ENCODE data around the gene HTR2C.
"Not testable (repeated sequence)": the region's sequence is repeated elsewhere in the genome, so short reads cannot be mapped to it uniquely, and the experiment has no call there.

Gene HTR2C

DNA sequence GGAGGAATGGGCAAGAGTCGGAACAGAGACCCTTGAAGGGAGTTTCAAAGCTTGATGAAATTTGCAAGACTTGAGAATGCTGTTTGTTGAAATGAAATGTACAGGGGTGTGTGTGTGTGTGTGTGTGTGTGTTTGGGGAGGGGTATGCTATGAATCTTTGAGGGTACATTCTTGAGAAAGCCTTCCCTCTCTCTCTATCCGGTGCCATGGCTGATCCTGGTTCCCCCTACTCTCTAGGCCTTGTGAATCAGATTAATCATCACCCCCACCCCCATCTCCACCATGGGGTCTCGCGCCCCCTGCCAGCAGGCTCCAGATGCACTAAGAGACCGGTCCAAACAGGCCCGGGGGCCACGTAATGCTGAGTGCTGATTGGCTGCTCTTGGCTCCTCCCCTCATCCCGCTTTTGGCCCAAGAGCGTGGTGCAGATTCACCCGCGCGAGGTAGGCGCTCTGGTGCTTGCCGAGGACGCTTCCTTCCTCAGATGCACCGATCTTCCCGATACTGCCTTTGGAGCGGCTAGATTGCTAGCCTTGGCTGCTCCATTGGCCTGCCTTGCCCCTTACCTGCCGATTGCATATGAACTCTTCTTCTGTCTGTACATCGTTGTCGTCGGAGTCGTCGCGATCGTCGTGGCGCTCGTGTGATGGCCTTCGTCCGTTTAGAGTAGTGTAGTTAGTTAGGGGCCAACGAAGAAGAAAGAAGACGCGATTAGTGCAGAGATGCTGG is at the start of gene HTR2C:
Gene HTR2C, plus strand, starts transcription at position 441 of the 729 bp plus-strand sequence. CDS start 142,851 bp downstream, outside the sequence.
- DNase-seq, result no peak

DNA sequence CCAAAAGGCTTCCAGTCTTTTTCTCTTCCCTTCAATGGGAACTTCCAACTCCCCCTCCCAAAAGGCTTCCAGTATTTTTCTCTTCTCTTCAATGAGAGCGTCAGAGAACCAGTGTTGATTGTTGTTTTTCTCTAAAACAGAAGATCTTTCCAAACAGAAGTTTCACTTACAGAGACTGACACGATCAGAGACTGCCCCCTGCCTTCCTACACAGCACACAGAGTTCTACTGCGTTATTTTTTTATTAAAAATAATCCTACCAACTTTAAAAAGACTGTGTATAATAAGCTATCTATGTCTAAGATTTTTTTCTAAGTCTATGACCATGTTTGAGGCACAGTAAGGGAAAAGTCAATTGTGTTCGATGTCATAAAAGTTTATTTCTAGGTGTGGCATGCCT is 3.5 kb upstream of the HTR2C start:
- no peak for DNase-seq

DNA sequence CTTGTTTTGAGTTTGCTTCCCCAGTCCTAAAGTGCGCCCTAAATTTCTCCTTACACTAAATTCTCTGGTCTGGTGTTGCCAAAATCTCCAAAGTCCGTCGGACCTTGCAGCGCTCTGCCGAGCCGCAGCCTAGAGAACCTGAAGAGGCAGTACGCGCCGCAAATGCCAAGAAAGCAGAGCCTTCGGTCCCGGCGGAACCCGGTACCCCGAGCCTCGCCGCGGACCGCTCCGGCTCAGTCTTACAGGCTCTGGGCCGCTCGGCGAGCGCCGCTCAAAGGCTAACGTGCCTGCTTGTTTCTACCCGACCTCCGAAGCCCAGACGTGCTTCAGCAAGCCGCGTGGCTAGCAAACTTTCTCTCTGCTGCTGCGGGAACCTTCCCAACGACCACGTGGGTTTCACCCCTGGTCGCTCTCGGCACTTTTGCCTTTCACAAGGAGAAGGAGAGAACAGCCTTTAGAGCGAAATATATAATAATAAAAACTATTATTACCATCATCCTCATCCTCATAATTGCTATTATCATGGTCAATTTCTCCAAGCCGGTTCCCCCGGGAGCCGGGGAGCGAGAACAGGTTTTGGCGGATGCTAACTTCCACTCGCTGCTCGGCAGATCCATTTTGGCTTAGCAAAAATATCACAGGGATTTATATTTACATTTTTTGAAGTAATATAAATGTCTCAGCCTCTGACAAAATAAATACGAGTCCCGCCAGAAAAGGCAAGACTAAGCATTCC is 2.2 kb upstream of the HTR2C start:
- DNase-seq, result no peak

DNA sequence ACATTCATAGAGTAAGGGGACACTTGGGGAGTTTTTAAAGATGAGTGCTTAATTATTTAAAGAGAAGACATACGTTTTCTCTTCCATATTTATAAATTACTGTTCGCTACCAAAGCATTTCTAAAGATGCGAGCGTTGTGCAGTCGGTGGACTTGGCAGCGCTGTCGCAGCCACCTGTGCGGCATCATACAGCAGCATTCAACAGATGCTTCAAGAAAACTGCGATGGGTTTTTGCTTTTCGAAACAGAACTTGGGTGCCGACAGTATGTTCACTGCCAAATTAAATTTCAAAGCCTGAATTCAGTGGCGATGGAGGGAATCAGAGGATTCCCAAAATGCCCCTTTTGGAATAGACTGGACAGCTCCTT is 1.6 kb upstream of the HTR2C start:
- DNase-seq, result no peak

DNA sequence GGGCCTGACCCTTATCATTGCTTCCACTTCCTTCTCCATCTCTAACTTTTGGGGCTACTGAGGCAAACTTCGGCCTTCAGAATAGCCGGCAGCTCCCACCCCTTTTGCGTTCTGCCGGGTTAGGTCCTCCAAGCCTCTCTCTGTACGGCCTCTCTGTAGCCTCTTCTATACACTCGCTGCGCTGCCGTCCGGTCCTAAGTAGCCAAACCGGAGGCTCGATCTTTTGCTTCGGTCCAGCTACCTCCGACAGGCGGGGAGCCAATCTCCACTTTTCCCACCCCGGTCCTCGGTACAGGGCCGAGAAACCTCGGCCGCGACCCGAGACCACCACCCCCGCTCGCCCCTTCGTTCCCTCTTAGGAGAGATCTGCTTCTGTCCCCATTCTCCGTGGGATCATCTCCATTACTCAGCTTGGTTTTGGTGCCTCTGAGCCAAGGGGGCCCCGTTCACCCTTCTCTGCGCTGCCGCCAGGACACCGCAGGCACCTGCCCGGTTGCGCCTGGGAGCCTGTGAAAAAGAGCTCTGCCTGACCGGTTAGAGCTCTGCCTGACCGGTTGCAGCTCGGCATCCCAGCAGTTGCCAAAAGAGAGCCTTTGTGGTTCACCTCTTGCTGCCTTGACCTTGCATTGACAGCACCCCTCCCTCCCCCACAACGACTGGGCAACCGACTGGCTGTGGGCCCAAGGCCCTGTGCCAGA is 1.0 kb upstream of the HTR2C start:
- DNase-seq, result no peak

DNA sequence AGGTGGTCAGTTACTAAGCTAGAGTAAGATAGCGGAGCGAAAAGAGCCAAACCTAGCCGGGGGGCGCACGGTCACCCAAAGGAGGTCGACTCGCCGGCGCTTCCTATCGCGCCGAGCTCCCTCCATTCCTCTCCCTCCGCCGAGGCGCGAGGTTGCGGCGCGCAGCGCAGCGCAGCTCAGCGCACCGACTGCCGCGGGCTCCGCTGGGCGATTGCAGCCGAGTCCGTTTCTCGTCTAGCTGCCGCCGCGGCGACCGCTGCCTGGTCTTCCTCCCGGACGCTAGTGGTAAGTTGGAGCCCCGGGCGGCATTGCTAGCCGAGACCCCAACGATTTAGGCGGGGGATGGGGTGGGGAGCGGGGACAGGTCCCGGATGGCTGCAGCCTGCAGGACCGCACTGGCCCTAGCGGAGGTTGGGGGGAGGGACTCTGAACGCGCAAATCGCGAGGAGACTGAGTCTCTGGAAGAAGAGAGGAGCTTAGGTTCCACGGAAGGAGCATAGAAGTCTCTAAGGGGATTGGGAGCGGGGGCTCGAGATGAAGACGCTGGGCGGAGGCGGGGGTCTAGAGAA is 573 bp downstream of the HTR2C start:
- no peak for DNase-seq

DNA sequence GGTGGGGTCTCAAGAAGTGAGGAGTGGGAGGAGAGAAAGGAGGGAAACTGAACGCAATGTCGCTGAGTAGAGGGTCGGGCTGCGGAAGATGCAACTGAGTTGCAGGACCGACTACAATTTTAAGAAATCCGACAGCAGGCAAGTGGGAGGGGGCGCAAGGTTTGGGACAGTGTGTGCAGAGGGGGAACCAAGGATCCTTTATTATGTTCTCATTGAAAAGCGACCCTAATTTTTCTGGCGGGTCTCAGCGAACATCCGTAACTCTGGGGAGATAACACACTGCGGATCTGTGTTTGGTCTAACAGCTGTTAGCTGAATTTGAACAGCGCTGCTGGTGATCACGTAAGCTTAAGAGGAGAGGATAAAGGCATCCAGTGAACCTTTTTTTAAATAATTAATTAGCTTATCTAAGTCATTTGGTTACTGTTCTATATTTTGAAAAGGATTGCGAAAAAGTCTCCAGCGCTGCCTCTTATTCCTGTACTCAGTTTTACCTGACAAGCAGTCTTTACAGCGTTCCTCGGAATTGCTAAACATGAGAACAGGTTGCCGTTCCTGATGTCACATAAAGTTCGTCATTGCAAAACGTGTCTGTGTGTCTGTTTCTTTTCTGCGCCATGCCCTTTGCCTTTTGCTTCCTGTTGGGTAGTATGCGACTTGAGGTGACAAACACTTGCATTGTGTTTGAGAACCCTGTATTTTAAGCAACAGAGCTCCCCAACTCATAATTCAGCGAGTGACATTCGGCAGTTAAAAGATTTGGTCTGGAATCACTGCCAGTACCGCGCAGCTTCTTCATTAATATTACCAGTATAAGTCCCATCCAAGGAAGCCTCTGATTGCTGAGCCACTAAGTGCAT is 1.3 kb downstream of the HTR2C start:
- no peak for DNase-seq

DNA sequence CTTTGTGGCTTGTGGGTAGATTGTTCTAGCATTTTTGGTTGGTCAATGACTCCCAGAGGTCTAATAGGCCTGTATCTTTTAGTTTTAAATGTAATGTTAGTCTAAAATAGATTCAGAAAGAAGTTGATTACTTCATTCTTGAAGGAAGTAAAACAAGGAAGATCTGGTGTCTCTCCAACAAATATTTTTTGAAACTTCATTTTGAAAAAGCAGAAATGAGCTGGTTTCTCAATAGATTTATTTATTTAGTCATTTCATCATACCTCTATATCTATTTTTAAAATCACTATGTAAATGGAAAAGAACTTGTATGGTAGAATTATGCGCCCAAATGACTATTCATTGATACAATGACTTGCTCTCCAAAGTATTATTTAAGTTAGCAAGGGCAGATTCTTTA is 7.2 kb downstream of the HTR2C start:
- DNase-seq, result peak; percentile 72

DNA sequence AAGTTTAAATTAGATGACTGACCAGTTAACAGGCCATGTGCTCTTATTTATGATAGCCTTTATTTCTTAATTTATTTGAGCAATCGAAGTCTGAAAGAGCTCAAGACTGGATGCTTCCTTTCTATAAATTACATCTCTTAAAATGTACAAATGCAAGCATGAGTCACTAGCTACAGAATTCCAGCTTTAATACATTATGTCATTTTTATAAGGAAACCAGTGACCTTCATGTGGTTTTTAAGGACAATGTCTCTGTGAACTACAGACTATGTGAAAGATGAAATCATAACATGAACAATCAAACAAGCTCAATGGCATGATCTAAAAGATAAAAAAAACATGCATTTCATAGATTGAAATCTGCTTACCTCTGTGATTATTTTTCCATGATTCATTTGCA is 15.4 kb downstream of the HTR2C start:
- peak; percentile 25 for DNase-seq

DNA sequence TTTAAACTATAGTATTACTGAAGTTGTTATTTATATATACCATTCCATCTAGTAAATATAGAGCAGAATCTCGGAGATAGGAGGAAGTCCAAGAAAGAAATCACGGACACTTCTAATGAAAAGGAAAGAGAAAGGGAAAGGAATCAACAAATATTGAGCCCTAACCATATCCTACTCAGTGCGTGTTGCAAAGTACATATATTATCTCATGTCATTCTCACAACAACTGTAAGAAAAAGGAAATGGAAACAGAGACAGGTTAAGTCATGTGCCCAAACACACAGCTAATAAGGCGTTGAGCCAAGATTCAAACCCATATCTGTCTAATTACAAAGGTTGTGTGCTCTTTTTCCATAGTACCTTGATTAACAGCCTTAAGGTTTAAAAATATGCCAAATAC is 16.0 kb downstream of the HTR2C start:
- peak; percentile 59 for DNase-seq

DNA sequence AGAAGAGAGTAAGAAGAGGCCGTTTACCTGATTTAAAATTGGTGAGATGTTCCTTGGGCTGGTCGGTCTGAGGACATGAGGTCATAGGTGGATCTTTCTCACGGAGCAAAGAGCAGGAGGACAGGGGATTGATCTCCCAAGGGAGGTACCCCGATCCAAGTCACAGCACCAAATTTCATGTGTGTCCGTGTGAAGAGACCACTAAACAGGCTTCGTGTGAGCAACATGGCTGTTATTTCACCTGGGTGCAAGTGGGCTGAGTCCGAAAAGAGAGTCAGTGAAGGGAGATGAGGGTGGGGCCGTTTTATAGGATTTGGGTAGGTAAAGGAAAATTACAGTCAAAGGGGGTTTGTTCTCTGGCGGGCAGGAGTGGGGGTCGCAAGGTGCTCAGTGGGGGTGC is 22.7 kb downstream of the HTR2C start:
- not testable (repeated sequence) for DNase-seq

DNA sequence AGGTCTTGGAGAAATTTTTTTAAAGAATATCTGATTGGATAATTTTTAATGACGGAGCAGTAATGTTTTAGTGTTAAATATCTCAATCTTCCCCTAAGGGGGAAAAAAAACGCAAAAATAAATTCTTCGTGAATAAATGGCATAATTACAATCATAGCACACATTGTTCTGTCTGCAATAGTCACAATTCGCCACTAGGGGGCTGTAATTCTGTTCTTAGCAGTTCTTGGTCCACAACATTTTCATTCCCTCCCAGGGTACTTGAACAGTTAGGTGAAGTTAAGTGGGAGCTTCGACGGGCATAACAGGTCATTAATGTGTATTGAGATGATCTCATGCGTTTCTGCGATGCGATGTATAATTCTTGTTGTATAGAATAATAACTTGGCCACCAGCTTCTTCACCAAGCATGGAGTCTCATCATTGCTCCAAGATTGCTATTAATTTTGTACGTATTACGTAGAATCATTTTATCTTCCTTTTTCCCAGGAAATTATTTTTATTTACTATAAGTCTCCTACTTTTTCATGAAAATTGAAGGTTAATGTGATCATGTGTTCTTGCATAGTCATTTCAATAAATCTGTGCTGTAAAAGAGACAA is 27.2 kb downstream of the HTR2C start:
- peak; percentile 32 for DNase-seq

DNA sequence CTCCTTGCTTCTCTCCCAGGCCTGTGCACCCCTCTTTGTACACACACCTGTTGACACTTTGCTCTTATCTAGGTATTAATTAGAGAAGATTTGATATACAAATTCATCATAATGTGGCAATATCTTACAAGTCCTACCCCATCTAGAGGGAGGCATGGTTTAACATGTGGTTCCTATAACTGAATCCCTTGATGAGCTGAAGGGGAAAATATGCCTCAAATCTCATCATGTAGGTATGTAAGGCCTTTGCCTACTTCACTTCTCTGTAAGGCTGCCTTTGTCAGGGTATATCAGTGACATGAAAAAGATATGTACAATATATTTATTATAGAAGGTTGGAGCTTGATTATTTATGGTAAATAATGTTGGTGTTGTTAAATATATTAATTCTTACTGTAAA is 31.9 kb downstream of the HTR2C start:
- DNase-seq, result no peak

DNA sequence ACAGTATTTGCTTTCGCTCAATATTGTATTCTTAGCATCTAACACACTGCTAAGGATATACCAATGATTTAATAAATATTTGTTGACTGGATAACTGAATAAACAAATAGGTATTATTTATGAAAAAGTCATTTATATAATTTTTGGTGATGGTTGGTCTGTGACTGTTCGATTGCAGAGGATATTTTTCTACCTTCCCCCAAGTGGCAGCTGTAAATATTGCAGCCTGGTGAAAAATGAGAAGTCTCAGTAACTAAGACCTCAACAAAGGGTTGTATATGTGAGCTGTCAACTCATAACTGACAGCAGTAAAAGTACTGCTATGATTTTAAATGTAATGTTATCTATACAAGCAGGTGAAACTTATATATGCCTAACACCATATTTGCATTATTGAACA is 36.0 kb downstream of the HTR2C start:
- no peak for DNase-seq

DNA sequence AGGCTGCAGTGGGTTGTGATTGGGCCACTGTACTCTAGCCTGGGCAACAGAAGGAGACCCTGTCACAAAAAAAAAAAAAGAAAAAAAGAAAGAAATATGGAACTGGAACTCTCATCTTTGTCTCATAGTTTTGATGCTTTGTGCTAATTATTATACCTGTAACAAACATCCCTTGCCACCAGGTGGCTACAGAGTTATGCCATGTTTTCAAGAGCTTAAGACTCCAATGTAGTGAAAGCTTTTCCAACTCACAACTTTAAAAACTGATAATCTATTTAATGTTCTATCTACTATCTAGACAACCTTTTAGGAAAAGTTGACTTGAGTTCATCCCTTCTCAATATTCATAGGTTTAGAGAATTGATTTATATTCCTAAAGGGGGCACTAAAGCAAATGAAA is 42.4 kb downstream of the HTR2C start:
- DNase-seq, result no peak

DNA sequence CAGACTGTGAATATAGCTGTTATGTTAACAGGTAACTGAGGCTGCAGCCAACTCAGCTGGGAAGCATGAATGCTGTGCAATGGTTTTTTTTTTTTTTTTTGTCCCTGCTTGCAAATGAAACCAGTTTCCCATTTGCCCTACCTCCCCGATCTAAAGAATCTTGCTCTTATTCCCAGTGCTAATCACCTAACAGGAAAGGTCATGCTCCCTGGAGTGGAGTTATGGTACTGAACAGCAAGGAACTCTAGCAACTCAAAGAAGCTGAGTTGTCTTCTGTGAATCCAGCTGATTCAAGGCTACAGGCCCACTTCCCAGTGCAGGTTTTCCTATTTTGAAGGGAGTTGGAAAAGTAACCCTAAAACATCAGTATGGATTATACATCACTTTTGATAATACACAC is 52.1 kb downstream of the HTR2C start:
- DNase-seq, result no peak

DNA sequence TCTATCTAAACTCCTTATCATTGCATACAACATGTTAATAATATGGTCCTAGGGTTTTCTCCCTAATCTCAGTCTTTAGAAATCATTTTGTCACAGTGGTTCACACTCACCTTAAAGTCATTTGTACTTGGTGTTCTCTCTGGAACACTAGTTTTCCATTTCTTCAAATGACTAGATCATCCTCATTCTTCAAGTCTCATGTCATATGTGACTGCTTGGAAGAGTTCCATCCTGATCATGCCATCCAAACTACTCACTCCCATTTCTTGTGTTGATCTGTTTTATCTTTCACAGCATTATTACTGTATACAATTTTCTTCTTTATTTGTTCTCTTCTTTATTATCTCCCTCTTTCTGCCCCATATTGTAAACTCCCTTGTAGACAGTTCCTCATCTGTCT is 66.5 kb downstream of the HTR2C start:
- DNase-seq, result no peak

DNA sequence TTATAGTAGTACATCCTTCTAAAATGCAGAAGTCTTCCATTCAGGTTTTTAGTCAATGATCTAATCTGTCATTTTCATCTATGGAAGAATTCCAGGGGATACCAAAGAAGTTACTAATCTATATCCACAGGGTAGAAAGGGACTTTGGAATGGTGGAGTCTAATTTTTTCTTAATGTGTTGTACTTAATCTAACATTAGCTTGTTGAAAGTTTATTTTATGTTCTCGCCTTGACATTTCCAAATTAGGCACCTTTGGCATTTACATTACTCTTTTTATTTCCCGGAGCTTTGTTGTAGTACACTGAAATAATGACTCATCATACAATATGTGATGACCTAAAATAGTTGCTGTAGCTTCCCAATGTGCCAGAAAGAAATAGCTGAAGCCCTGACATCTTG is 91.5 kb downstream of the HTR2C start:
- no peak for DNase-seq

DNA sequence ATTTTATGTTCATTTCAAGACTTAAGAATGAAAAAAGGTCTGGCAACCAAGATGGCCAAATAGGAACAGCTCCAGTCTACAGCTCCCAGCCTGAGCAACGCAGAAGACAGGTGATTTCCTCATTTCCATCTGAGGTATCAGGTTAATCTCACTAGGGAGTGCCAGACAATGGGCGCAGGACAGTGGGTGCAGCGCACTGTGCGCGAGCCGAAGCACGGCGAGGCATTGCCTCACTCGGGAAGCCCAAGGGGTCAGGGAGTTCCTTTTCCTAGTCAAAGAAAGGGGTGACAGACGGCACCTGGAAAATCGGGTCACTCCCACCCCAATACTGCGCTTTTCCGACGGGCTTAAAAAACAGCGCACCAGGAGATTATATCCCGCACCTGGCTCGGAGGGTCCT is 116.6 kb downstream of the HTR2C start:
- not testable (repeated sequence) for DNase-seq

DNA sequence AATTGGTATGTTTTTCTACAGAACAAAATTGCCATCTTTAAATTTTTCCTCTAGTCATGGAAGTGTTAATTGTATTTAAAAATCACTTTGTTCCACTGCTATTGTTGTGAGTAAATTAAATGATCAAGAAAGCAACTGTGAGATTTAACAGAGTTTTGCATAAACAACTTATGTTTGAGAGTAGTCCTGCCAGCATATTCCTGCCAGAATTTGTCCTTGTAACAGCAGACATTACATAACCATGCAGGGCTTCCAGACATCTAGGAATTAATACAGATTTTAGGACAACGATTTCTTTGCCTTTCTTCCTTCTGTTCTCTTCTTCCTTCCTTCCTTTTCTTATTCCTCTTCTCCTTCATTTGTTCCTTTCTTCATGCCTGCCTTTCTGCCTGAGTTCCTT is 125.5 kb downstream of the HTR2C start:
- no peak for DNase-seq

DNA sequence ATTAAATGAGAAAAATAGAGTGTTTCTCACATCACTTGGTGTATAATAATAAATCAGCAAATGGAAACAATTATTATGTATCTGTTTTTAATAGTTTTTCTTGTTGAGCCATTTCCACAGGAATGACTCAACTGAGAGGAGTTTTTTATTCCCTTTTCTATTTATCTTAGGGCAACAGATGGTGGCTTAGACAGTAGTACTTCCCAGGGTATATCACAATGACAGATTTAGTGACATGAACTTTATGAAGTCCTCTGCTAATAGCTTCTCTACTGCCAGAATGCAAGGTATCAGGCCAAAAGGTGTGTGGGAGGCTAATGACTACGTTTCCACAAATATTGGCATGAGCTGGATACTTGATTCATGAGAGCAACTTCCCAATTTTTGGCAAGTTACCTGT is 126.7 kb downstream of the HTR2C start:
- DNase-seq, result no peak

DNA sequence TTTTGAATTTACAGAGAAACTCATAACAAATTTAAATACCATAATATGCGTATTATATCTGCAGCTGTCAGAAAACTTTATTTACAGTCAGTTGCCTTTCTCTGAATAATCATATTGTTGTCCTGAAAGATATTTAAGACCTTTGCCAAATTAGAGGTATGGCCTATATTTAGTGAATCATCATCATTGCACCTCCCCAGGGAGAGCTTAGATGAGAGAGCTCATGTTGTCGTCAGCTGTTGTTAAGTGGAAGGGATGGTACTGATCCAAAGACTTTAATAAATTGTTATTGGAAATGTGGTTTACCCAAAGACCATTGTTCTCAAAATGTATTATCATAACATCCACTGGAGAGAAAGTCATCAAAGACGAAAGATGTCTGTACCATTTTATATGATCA is 128.6 kb downstream of the HTR2C start:
- DNase-seq, result no peak
